Stimulated activated effector memory CD8-positive, alpha-beta T cell treated with anti-CD3 and anti-CD28 coated beads, Interleukin-12 subunit alpha, Interleukin-12 subunit beta, amount 100 ng/mL, for 72 hours (primary cell): Measurements from ENCODE around the gene MOSPD3.
A peak's percentile ranks its signal among the peaks of the same experiment; 100 is the strongest.
"Not testable (repeated sequence)": the region's sequence is repeated elsewhere in the genome, so short reads cannot be mapped to it uniquely, and the experiment has no call there.

Experiments used
- ATAC-seq: fragments of 150-1000 bp; cut with Tn5 transposase; 2 replicates; pipeline ENCODE4 v1.10.0; 2021
- DNase-seq, 2 donors: peaks; one replicate each; pipeline ENCODE4 v3.0.0; 2021 to 2022; ENCODE audit warnings: low spot score in 2 of 2
- H3K27ac Mint-ChIP-seq: one replicate; pipeline ENCODE4 v1.8.0; 2022; ENCODE audit warnings: mild to moderate bottlenecking, mixed read lengths
- H3K36me3 Mint-ChIP-seq: one replicate; pipeline ENCODE4 v1.8.0; 2022; ENCODE audit warnings: mild to moderate bottlenecking, mixed read lengths
- H3K4me1 Mint-ChIP-seq: one replicate; pipeline ENCODE4 v1.8.0; 2022; ENCODE audit warnings: mixed read lengths
- H3K4me3 Mint-ChIP-seq: one replicate; pipeline ENCODE4 v1.8.0; 2022; ENCODE audit warnings: mild to moderate bottlenecking, mixed read lengths
- H3K9me3 Mint-ChIP-seq: one replicate; pipeline ENCODE4 v1.8.0; 2022; ENCODE audit warnings: mixed read lengths

The MOSPD3 gene, protein sequence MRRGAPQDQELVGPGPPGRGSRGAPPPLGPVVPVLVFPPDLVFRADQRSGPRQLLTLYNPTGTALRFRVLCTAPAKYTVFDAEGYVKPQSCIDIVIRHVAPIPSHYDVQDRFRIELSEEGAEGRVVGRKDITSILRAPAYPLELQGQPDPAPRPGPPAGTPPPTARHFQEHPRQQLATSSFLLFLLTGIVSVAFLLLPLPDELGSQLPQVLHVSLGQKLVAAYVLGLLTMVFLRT

GRCh38 chr7:100611983-100612729, at the start of gene MOSPD3:
Gene MOSPD3 (plus strand): TSS chr7:100612540. CDS start chr7:100612792, 252 bp downstream.
- peaks cover 27% of the 10 kb centered on the region for H3K36me3 Mint-ChIP-seq

DNA sequence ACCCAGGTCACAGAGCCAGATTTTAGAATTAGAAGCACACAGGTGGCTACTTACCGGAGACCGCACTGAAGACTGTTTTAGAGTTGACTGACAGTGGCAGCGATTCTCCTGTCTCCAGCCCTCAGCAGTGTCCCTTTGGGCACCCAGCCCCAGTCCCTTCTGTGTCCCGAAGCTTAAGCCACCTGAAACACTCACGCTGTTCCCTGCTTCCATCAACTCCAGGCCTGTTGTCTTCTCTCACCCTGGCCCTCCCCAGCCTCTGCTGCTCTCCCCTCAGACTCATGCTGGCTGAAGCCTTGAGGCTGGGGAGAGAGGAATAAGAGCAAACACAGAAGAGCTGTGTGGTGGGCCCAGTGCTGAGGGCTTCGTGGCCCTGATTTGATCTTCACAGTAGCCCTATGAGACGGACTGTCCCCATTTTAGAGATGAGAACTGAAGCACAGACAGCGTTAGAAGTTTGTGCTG, 49.2 kb upstream of the MOSPD3 start:
- DNase-seq (no peak), ATAC-seq (no peak)
- Mint-ChIP-seq H3K27ac (no peak overlapping the region), H3K9me3 (no peaks in the 10 kb centered on the region), H3K4me1 (peaks cover 27% of the 10 kb centered on the region), H3K4me3 (no peak overlapping the region), H3K36me3 (peaks cover 84% of the 10 kb centered on the region)

More at GRCh38 chr7:100611983-100612729, at the start of gene MOSPD3:
- DNase-seq (peak; percentile 96 to 99), ATAC-seq (peak; percentile 95)
- Mint-ChIP-seq H3K4me3 (peak within 1 kb of the TSS; percentile 94), H3K27ac (peak within 1 kb of the TSS; percentile 98), H3K9me3 (no peaks in the 10 kb centered on the region), H3K4me1 (peaks cover 34% of the 10 kb centered on the region)

DNA sequence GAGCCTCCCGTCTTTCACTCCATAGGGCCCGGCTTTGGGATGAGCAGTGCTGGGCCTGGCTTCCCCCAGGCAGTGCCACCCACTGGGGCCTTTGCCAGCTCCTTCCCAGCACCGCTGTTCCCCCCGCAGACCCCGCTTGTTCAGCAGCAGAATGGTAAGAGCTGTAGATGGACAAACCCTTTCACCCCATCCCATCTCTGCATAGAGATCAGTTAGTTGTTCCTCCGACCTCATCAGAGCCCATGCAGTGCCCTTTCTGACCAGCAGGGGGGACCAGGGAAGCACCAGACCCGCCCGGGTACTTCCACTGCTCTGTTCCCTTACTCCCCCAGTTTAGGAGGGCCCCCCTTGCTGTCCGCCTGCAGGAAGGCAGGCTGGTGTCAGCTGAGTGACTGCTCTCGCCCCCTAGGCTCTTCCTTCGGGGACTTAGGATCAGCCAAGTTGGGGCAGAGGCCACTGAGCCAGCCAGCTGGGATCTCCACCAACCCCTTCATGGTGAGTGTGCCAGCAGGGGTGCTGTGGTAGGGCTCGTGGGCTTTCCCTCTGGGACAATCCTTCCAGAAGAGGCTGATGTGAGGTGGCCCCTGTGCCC, 48.4 kb upstream of the MOSPD3 start:
- Mint-ChIP-seq H3K27ac (peak overlapping the region; percentile 63), H3K4me1 (peaks cover 35% of the 10 kb centered on the region), H3K4me3 (no peak overlapping the region), H3K9me3 (no peaks in the 10 kb centered on the region), H3K36me3 (peaks cover 79% of the 10 kb centered on the region)
- DNase-seq (peak; percentile 72 to 93), ATAC-seq (peak; percentile 69)

- H3K27ac Mint-ChIP-seq: peak overlapping the region; percentile 63
- H3K36me3 Mint-ChIP-seq: peaks cover 79% of the 10 kb centered on the region
- H3K4me1 Mint-ChIP-seq: peaks cover 40% of the 10 kb centered on the region
- not testable (repeated sequence) for H3K9me3 Mint-ChIP-seq, ATAC-seq, H3K4me3 Mint-ChIP-seq, DNase-seq
These were observed 47.9 kb upstream of the MOSPD3 start for GRCh38 chr7:100564405-100564804.

DNA sequence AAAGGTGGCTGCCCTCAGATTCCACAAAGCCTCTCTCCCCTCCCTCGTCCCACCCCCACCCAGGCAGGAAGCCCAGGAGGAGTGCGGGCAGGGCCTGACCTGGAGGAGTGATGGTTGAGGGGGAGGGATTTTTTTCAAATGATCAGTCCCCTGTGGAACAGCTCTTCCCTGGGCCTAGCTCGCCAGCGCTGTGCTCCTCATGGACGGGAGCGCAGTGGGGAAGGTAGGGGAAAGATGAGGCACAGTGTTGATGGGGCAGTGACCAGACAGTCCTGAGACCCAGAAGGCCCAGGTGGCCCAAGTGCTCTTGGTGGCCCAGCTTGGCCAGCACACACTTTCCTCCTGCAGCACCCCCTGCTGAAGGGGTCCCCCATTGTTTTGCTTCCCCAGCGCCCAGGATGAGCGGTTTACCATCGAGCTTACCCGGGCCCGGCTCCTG, 47.2 kb upstream of the MOSPD3 start:
- Mint-ChIP-seq H3K36me3 (peaks cover 77% of the 10 kb centered on the region), H3K4me1 (peaks cover 42% of the 10 kb centered on the region), H3K9me3 (no peaks in the 10 kb centered on the region), H3K27ac (peak overlapping the region; percentile 86), H3K4me3 (no peak overlapping the region)
- no peak for DNase-seq
- no peak for ATAC-seq

DNA sequence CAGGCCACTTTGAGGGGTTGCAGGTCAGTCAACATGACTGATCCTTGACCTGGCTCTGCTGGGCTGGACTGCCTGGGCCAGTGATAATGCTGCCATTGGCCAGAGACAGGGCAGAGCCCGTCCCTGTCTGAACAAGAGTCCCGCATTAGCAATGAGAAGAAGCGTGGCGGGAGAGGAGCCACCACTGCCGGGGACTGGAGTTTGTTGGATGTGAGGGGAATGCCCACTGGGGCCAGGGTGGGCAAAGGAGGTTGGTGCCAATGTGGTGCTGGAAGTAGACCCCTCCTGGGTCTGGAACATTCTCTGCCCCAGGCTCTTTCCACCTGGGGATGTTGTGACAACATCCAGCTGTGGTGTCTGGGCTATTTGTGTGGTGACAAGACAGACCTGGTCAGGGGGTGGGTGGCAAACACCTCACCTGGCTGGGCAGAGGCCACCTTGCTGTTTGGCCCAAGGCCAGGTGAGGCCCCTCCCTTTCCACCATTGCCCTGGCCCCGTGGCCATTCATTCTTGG, 46.3 kb upstream of the MOSPD3 start:
- Mint-ChIP-seq H3K36me3 (peaks cover 77% of the 10 kb centered on the region), H3K4me3 (no peak overlapping the region), H3K4me1 (peaks cover 42% of the 10 kb centered on the region), H3K9me3 (no peaks in the 10 kb centered on the region), H3K27ac (peak overlapping the region; percentile 86)
- ATAC-seq: no peak
- no peak for DNase-seq

DNA sequence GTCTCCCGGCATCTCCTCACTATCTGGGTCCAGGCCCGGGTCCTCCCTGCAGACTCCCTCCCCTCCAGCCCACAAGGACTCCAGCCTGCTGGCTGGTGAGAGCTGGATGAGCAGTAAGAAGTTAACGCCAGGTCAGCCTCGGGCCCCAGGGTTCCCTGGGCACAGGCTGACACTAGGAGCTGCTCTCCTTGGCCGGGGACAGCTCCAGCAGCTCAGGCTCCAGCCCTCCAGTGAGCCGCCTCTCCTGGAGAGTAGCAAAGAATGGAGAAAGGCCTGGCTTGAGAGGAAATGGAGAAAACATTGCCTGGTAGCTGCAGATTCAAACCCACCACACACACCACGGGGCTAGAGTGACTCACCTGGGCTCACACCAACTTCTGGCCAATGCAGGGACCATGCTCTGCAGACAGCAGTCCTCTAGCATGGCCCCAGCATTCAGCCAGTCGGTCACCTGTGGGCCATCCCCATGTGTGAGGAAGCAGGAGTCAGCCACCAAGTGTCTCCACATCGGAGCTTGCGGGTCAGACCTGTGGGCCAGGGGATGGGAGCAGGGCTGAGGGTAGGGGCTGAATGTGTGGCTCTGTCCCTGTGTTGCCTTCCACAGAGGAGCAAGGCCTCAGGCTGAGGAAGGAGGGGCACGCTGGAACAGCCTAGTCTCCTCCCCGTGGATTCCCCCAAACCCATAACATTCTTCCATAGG, 45.2 kb upstream of the MOSPD3 start:
- ATAC-seq: no peak
- H3K4me1 Mint-ChIP-seq: peaks cover 47% of the 10 kb centered on the region

GRCh38 chr7:100567751-100568175, 44.6 kb upstream of the MOSPD3 start:
- Mint-ChIP-seq H3K4me3 (no peak overlapping the region), H3K27ac (peak overlapping the region; percentile 86), H3K36me3 (peaks cover 73% of the 10 kb centered on the region), H3K4me1 (peaks cover 48% of the 10 kb centered on the region), H3K9me3 (no peaks in the 10 kb centered on the region)
- DNase-seq: no peak
- ATAC-seq: no peak

More for the DNA sequence above, 45.2 kb upstream of the MOSPD3 start:
- no peak for DNase-seq
- no peaks in the 10 kb centered on the region for H3K9me3 Mint-ChIP-seq
- H3K27ac Mint-ChIP-seq: peak overlapping the region; percentile 86
- H3K36me3 Mint-ChIP-seq: peaks cover 73% of the 10 kb centered on the region
- H3K4me3 Mint-ChIP-seq: no peak overlapping the region

GRCh38 chr7:100568176-100568895, 44.0 kb upstream of the MOSPD3 start:
- peaks cover 48% of the 10 kb centered on the region for H3K4me1 Mint-ChIP-seq
- H3K9me3 Mint-ChIP-seq: no peaks in the 10 kb centered on the region
- H3K36me3 Mint-ChIP-seq: peaks cover 73% of the 10 kb centered on the region
- H3K4me3 Mint-ChIP-seq: no peak overlapping the region
- peak overlapping the region; percentile 86 for H3K27ac Mint-ChIP-seq
- ATAC-seq: no peak
- no peak for DNase-seq

DNA sequence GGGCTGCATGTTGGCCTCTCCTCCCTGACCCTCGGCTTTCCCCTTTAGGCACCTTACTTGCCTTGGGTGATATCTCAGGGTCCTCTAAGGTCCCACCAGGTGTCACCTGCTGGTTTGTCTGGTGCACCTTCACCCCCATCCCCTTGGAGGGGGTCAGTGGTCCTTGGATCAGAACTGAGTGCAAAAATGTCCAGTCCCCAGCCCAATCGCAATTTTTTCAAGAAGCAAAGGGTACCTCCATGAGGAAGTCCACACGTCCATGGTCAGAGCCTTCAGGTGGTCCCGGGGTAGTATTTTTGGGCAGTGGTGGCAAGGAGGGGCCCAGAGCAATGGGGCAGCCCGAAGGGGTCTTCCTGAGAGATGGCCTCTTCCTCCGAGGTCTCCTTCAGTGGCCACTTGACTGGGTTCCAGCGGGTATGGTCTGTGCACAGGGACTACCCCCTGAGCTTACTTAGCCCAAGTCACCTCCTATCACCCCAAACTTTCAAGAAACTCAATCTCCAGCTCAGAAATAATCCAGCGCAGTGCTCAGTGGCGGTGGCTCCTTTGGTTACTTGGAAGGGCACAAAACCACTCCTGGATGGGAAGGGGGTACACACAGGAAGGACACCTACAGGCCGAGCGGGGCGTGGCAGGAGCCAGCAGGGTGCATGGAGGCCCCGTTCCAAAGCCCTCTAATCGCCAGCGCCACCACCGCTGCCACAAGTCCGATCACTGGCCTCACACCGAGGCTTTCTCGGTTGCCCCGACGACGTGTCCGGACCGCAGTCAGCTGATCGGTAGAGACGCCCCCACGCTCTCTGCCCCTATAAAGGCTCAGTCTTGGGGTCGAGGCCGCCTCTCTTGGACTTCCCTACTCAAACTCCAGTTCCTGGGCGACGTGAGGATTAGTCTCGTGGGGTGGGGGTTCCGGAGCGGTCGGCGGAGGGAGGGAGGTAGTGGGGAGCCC, 43.2 kb upstream of the MOSPD3 start:
- Mint-ChIP-seq H3K4me3 (peak overlapping the region; percentile 55), H3K9me3 (no peaks in the 10 kb centered on the region), H3K27ac (peak overlapping the region; percentile 86), H3K36me3 (peaks cover 65% of the 10 kb centered on the region), H3K4me1 (peaks cover 42% of the 10 kb centered on the region)
- DNase-seq (peak in 1 of 2 donors; percentile 79), ATAC-seq (peak; percentile 50)

DNA sequence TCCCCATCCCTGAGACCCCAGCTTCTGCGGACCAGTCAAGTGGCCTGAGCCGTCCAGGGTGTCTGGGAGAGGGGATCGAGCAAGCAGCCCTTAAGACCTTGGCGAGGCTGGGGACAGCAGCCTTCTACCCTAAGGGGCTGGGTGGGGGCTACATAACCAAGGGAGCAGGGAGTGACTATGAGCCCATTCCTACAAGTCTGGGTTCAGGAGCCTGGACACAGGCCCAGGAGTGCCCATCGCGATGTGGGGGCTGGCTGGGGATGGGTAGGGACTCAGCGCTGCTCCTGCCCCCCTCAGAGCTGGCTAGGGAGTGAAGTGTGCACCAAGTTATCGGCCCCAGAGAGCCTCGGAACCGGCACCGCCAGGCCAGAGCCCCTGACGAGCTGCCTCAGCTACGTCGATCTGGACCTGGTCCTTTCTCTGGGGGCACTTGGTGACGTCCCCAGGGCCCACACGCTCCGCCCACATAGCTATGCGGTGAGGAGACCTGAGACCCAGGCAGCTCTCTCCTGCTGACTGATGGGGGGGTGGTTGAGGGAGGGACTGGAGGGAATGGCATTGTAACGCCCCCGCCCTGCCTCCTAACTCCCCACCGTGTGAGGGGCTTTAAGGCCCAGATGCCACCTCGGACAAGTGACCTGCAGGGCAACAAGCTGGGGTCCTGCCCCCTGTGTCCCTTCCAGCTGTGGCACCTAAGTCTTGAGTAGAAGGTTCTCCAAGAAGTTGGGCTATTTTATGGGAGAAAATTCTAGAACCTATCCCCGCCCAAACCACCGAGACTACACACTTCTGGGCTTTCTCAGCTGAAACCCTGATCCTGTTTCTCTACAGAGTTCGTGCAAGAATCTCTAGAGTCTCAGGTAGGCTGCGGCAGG, 41.1 kb upstream of the MOSPD3 start:
- DNase-seq: no peak
- Mint-ChIP-seq H3K4me1 (peaks cover 40% of the 10 kb centered on the region), H3K9me3 (no peaks in the 10 kb centered on the region), H3K4me3 (peak overlapping the region; percentile 55), H3K36me3 (peaks cover 46% of the 10 kb centered on the region), H3K27ac (peak overlapping the region; percentile 86)
- no peak for ATAC-seq

DNA sequence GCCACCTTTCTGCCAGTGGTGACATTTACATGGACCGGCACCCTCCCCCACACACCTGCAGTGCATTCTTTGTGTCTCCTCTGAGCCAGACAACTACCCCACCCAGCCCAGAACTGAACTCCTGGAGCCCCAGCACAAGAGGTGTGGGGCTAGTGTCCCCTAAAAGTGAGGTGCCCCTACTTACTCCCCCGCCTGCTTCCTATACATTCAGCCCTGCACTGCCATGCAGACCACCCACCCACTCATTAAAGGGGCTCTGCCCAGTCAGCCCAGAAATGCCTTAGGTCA, 40.6 kb upstream of the MOSPD3 start:
- peak overlapping the region; percentile 85 for H3K27ac Mint-ChIP-seq
- H3K9me3 Mint-ChIP-seq: no peaks in the 10 kb centered on the region
- DNase-seq (no peak), ATAC-seq (no peak)
- H3K4me1 Mint-ChIP-seq: peaks cover 35% of the 10 kb centered on the region
- no peak overlapping the region for H3K4me3 Mint-ChIP-seq
- peaks cover 46% of the 10 kb centered on the region for H3K36me3 Mint-ChIP-seq
